A549 (cell line): ENCODE results near the gene RHBG.

ENCODE experiments used
- MAFK ChIP-seq: fragments of 450-650 bp; IDR thresholded peaks from 2 replicates; pipeline ENCODE4 v1.6.1; 2014; ENCODE audit not compliant: partially characterized antibody
- NPAS2 ChIP-seq: fragments of 250-450 bp; sonication (Bioruptor Pico); IDR thresholded peaks from 2 replicates; pipeline ENCODE4 v1.8.0; 2022; ENCODE audit warnings: mild to moderate bottlenecking, moderate library complexity, borderline replicate concordance
- POLR2A ChIP-seq: IDR thresholded peaks from 2 replicates; pipeline ENCODE4 v1.6.1; 2012; ENCODE audit warnings: mild to moderate bottlenecking, low read length
- ZSCAN20 ChIP-seq: fragments of 250-450 bp; sonication (Bioruptor Pico); IDR thresholded peaks from 2 replicates; pipeline ENCODE4 v1.8.0; 2022; ENCODE audit warnings: mild to moderate bottlenecking, moderate library complexity
- TF ChIP-seq, protein P1 (sequence below): fragments of >200 bp; sonication (Bioruptor Twin); formaldehyde crosslinking; IDR thresholded peaks from 3 replicates; pipeline ENCODE4 v1.5.1; 2016
- TF ChIP-seq, protein P2 (sequence below): fragments of 250-450 bp; sonication (Bioruptor Pico); IDR thresholded peaks from 2 replicates; pipeline ENCODE4 v1.5.0; 2021; ENCODE audit warnings: mild to moderate bottlenecking, moderate library complexity, borderline replicate concordance

DNA sequence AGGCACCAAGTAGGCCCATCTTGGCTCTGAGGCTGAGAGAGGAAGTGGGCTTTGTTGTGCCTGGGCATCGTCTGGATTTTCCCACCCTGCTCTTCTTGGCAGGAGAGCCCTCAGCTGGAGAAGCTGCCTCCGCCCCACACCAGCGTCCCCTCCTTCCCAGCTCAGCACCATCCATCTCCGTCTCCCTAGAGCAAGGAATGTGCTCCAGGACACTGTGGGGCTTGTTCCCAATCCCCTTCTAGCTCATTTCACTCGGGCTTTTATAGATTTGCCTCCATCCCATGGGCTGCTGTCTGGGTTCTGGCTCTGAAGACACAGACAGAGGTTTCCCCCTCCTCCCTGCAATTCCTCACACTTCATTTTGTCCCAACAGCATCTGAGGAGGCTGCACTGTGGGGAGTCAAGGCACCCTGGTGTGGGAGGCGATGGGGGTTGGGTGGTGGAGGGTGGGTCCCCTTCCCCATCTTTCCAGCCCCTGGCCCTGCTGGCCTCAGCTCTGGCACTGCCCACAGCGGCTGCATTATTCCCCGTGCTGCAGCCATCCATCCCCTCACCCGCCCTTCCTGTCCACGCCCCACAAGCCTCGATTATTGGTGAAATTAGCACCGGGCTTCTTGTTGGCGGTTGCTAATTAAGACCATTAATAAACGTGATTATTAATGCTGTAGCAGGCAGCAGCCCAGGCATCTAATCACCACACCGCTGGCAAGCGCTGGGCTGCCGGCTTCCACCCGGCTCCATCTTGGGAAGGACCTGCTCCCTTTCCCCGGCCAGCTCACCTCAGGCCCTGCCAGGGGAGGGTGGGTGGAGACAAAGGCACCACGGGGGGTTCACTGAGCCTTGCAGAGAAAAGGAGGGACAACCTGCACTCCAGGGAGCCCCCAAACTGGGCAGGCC lies 21.7 kb downstream of the RHBG start:
- TF ChIP-seq MAFK: no peak
- TF ChIP-seq ZSCAN20 (CRISPR knock-in tag): no peak
- TF ChIP-seq NPAS2 (CRISPR knock-in tag): no peak
- TF ChIP-seq, protein P1, sequence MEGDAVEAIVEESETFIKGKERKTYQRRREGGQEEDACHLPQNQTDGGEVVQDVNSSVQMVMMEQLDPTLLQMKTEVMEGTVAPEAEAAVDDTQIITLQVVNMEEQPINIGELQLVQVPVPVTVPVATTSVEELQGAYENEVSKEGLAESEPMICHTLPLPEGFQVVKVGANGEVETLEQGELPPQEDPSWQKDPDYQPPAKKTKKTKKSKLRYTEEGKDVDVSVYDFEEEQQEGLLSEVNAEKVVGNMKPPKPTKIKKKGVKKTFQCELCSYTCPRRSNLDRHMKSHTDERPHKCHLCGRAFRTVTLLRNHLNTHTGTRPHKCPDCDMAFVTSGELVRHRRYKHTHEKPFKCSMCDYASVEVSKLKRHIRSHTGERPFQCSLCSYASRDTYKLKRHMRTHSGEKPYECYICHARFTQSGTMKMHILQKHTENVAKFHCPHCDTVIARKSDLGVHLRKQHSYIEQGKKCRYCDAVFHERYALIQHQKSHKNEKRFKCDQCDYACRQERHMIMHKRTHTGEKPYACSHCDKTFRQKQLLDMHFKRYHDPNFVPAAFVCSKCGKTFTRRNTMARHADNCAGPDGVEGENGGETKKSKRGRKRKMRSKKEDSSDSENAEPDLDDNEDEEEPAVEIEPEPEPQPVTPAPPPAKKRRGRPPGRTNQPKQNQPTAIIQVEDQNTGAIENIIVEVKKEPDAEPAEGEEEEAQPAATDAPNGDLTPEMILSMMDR: no peak
- no peak for TF ChIP-seq POLR2A
- TF ChIP-seq, protein P2, sequence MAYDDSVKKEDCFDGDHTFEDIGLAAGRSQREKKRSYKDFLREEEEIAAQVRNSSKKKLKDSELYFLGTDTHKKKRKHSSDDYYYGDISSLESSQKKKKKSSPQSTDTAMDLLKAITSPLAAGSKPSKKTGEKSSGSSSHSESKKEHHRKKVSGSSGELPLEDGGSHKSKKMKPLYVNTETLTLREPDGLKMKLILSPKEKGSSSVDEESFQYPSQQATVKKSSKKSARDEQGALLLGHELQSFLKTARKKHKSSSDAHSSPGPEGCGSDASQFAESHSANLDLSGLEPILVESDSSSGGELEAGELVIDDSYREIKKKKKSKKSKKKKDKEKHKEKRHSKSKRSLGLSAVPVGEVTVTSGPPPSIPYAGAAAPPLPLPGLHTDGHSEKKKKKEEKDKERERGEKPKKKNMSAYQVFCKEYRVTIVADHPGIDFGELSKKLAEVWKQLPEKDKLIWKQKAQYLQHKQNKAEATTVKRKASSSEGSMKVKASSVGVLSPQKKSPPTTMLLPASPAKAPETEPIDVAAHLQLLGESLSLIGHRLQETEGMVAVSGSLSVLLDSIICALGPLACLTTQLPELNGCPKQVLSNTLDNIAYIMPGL: no peak
